ENCODE data around the gene SPIRE2. TPM values are rescaled to one million over a fixed set of nuclear protein-coding genes. Genes with fewer than 3 reads are reported as not detected.

The SPIRE2 gene
- total and polyA plus RNA-seq, 2 donors (not counting 1 experiment from before 2014, with no cell fraction given) = 0.98 to 2.0 TPM

GRCh38 chr16:89808475-89808874 lies 19.8 kb upstream of the SPIRE2 start:
- Histone ChIP-seq H3K27ac (ENCODE audit: low read length in 2 of 2) (no peak overlapping the region), H3K4me2 (replicated peaks; ENCODE audit: low read depth, low read length, poor library complexity, severe bottlenecking) (no peak overlapping the region), H3K4me1 (ENCODE audit: control insufficient read depth in 2 of 2, insufficient read depth in 2 of 2, low read length in 2 of 2) (no peaks in the 10 kb centered on the region), H4K20me1 (ENCODE audit: control insufficient read depth, insufficient read depth, low read length, poor library complexity, severe bottlenecking) (no peaks in the 10 kb centered on the region), H3K9ac (ENCODE audit: low read length) (no peak overlapping the region), H3K9me3 (ENCODE audit: control extremely low read depth in 1 of 3, control insufficient read depth in 2 of 3, insufficient read depth in 1 of 3, low read length in 2 of 3) (no peaks in the 10 kb centered on the region), H3K27me3 (replicated peaks in 1 of 4; ENCODE audit: control extremely low read depth in 1 of 4, control insufficient read depth in 3 of 4, insufficient read depth in 4 of 4, low read length in 3 of 4) (no peaks in the 10 kb centered on the region), H3K4me3 (ENCODE audit: control extremely low read depth in 1 of 5, extremely low read depth in 1 of 5, insufficient read depth in 1 of 5, low read depth in 2 of 5, low read length in 4 of 5) (no peak overlapping the region), H3K36me3 (replicated peaks in 1 of 2; ENCODE audit: control extremely low read depth in 1 of 2, control insufficient read depth in 1 of 2, extremely low read depth in 1 of 2, insufficient read depth in 2 of 2, low read length in 1 of 2) (no peaks in the 10 kb centered on the region), H3K79me2 (ENCODE audit: control insufficient read depth, insufficient read depth, low read length) (no peaks in the 10 kb centered on the region), H2AFZ (ENCODE audit: insufficient read depth, low read depth, low read length, poor library complexity, severe bottlenecking) (no peak overlapping the region)
- no peaks in the 10 kb centered on the region for H3K9me3 Mint-ChIP-seq (ENCODE audit: insufficient read depth)
- intact Hi-C loops (cut with micrococcal nuclease) = no loop called here
- DNase-seq (no peak), ATAC-seq (ENCODE audit: low read depth) (no peak)
- H3K4me1 Mint-ChIP-seq = peaks cover 4% of the 10 kb centered on the region
- no peaks in the 10 kb centered on the region for H3K27me3 Mint-ChIP-seq
- TF ChIP-seq EZH2 (IDR thresholded peaks at IDR 0.05; ENCODE audit: borderline replicate concordance, insufficient read depth, low read depth, low read length, poor library complexity, severe bottlenecking) = no peak
- no peak for TF ChIP-seq CTCF (IDR thresholded peaks at IDR 0.05)
- WGBS (ENCODE audit: insufficient coverage) = 96% methylated on average over 3 of the region's 4 CpGs
- CTCF ChIA-PET = interaction anchor here (1.4 kb wide), 1 partner anchor 17 kb away, joined by 3 read pairs; no protein-coding TSS in a partner anchor
- POLR2A ChIA-PET = no interaction called here
- no peak overlapping the region for H3K4me3 Mint-ChIP-seq
- H3K27ac Mint-ChIP-seq = no peak overlapping the region

GRCh38 chr16:89811321-89811720 lies 17.0 kb upstream of the SPIRE2 start:
- Mint-ChIP-seq H3K4me3 (no peak overlapping the region), H3K4me1 (peaks cover 4% of the 10 kb centered on the region)
- CTCF ChIA-PET = interaction anchor here (0.8 to 1.0 kb wide), 2 partner anchors 17 to 51 kb away, joined by 3 read pairs; no protein-coding TSS in a partner anchor

More at GRCh38 chr16:89811321-89811720, 17.0 kb upstream of the SPIRE2 start:
- no peaks in the 10 kb centered on the region for H3K27me3 Mint-ChIP-seq
- Histone ChIP-seq H3K9ac (ENCODE audit: low read length) (no peak overlapping the region), H3K4me2 (replicated peaks; ENCODE audit: low read depth, low read length, poor library complexity, severe bottlenecking) (no peak overlapping the region), H3K27me3 (replicated peaks in 1 of 4; ENCODE audit: control extremely low read depth in 1 of 4, control insufficient read depth in 3 of 4, insufficient read depth in 4 of 4, low read length in 3 of 4) (peaks cover 0 to 5% (median 0%) of the 10 kb centered on the region in 4 experiments), H4K20me1 (ENCODE audit: control insufficient read depth, insufficient read depth, low read length, poor library complexity, severe bottlenecking) (no peaks in the 10 kb centered on the region), H2AFZ (ENCODE audit: insufficient read depth, low read depth, low read length, poor library complexity, severe bottlenecking) (no peak overlapping the region), H3K79me2 (ENCODE audit: control insufficient read depth, insufficient read depth, low read length) (no peaks in the 10 kb centered on the region), H3K9me3 (ENCODE audit: control extremely low read depth in 1 of 3, control insufficient read depth in 2 of 3, insufficient read depth in 1 of 3, low read length in 2 of 3) (no peaks in the 10 kb centered on the region), H3K27ac (ENCODE audit: low read length in 2 of 2) (no peak overlapping the region), H3K4me1 (ENCODE audit: control insufficient read depth in 2 of 2, insufficient read depth in 2 of 2, low read length in 2 of 2) (peaks cover 5 to 6% of the 10 kb centered on the region in 2 donors), H3K36me3 (replicated peaks in 1 of 2; ENCODE audit: control extremely low read depth in 1 of 2, control insufficient read depth in 1 of 2, extremely low read depth in 1 of 2, insufficient read depth in 2 of 2, low read length in 1 of 2) (no peaks in the 10 kb centered on the region), H3K4me3 (ENCODE audit: control extremely low read depth in 1 of 5, extremely low read depth in 1 of 5, insufficient read depth in 1 of 5, low read depth in 2 of 5, low read length in 4 of 5) (no peak overlapping the region)
- H3K27ac Mint-ChIP-seq = no peak overlapping the region
- POLR2A ChIA-PET = no interaction called here
- ATAC-seq (ENCODE audit: low read depth) = peak; percentile 23
- no peaks in the 10 kb centered on the region for H3K9me3 Mint-ChIP-seq (ENCODE audit: insufficient read depth)
- WGBS (ENCODE audit: insufficient coverage) = no CpG with 5 or more reads among the region's 2 CpGs
- no peak for DNase-seq
- TF ChIP-seq EZH2 (IDR thresholded peaks at IDR 0.05; ENCODE audit: borderline replicate concordance, insufficient read depth, low read depth, low read length, poor library complexity, severe bottlenecking) (no peak), CTCF (IDR thresholded peaks at IDR 0.05) (no peak)
- intact Hi-C loops (cut with micrococcal nuclease) = no loop called here
